ENCODE data around the gene SRSF6. TPM values are rescaled to one million over a fixed set of nuclear protein-coding genes. Genes with fewer than 3 reads are reported as not detected.

Gene SRSF6
- total and polyA plus RNA-seq, 4 donors: 26.7 to 135 (median 91.3) TPM

DNA sequence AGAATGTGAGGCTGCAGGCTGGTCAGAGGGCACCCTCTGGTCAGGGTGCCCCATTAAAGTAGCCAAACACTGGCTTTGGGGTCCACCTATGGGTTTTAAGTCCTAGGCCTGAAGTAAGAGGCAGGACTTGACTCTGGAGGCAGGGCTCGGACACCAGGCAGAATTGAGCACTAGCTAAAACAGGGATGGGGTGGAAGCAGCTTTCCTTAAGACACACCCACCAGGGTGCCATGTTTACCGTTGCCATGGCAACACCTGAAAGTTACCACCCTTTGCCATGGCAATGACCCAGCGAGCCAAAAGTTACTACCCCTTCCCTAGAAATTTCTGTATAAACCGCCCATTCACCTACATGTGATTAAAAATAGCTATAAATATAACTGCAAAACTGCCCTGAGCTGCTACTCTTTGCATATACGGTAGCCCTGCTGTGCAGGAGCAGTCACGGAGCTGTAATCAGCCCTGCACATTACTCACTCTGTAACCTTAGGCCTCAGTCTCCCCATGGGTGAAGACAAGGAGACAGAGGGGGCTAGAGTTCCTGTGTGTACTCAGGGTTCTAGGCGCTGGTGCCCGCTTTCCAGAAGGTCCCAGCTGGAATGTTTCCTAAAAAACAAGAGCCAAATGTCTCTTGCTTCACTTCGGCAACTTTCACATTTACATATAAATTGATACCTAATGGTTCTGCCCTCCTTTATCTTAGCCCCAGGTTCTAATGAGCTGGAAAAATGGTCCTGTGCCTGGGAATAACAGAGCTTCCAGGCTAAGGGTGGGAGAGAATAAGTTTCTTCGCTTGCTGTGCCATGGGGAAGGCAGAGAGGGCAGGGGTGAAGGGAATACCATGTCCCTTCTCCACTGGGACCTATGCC lies 27.2 kb upstream of the SRSF6 start:
- no peaks in the 10 kb centered on the region for H3K36me3 ChIP-seq (ENCODE audit: control insufficient read depth in 1 of 2, insufficient read depth in 2 of 2, low read length in 1 of 2)
- H3K9me3 ChIP-seq (ENCODE audit: control insufficient read depth, low read length): no peaks in the 10 kb centered on the region
- intact Hi-C loops (cut with DNase I): no loop called here
- no peaks in the 10 kb centered on the region for H3K4me1 ChIP-seq (ENCODE audit: control insufficient read depth in 1 of 2, insufficient read depth in 2 of 2, low read length in 2 of 2)
- H3K27ac ChIP-seq (ENCODE audit: low read depth in 1 of 2, low read length in 2 of 2): no peak overlapping the region
- DNase-seq (no peak), ATAC-seq (ENCODE audit: low FRiP score) (no peak)
- H3K27me3 ChIP-seq (ENCODE audit: control insufficient read depth in 1 of 2, insufficient read depth in 2 of 2, low read length in 1 of 2): peaks cover 0 to 3% of the 10 kb centered on the region in 2 donors
- 33 to 41% methylated on average over 10 of the region's 10 CpGs for WGBS, 2 donors
- no peak overlapping the region for H3K4me3 ChIP-seq (ENCODE audit: low read length in 2 of 2)

DNA sequence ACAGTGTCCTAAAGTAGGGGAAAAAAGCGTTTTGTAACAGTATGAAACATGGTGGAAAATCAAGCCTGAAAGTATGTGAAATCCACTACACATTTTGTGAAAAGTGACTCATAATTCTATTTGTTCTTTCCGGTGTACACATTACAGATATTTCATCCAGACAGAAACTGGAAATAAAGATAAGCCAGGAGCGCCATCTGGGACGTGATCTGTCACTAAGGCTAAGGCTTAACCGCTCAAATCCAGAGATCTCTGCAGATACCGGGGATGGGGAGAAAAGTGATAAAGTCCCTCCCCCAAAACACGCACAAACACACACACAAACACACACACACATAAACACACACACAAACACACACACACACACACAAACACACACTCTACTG lies 26.6 kb upstream of the SRSF6 start:
- intact Hi-C loops (cut with DNase I): no loop called here
- Histone ChIP-seq H3K36me3 (ENCODE audit: control insufficient read depth in 1 of 2, insufficient read depth in 2 of 2, low read length in 1 of 2) (no peaks in the 10 kb centered on the region), H3K4me3 (ENCODE audit: low read length in 2 of 2) (no peak overlapping the region), H3K27ac (ENCODE audit: low read depth in 1 of 2, low read length in 2 of 2) (no peak overlapping the region), H3K9me3 (ENCODE audit: control insufficient read depth, low read length) (no peaks in the 10 kb centered on the region), H3K4me1 (ENCODE audit: control insufficient read depth in 1 of 2, insufficient read depth in 2 of 2, low read length in 2 of 2) (no peaks in the 10 kb centered on the region), H3K27me3 (ENCODE audit: control insufficient read depth in 1 of 2, insufficient read depth in 2 of 2, low read length in 1 of 2) (peaks cover 0 to 3% of the 10 kb centered on the region in 2 donors)
- DNase-seq (no peak), ATAC-seq (ENCODE audit: low FRiP score) (no peak)
- 49 to 54% methylated on average over 7 of the region's 7 CpGs for WGBS, 2 donors

DNA sequence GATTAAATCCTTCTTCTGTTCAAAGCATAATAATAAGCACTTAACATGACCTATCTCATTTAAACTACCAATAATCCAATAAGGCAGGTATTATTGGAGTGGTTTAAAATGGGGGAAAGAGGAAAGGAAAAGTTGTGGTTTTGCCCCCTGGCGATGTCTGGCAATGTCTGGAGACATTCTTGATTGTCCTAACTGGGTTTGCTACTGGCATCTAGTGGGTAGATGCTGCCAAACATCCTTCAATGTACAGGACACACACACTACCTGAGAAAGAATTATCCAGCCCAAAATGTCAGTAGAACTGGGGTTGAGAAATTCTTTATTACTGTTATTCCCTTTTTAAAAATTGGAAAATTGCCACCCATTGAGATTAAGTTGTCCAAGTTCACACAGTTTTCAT lies 25.2 kb upstream of the SRSF6 start:
- Histone ChIP-seq H3K4me1 (ENCODE audit: control insufficient read depth in 1 of 2, insufficient read depth in 2 of 2, low read length in 2 of 2) (no peaks in the 10 kb centered on the region), H3K4me3 (ENCODE audit: low read length in 2 of 2) (no peak overlapping the region), H3K9me3 (ENCODE audit: control insufficient read depth, low read length) (no peaks in the 10 kb centered on the region), H3K27me3 (ENCODE audit: control insufficient read depth in 1 of 2, insufficient read depth in 2 of 2, low read length in 1 of 2) (peaks cover 0 to 3% of the 10 kb centered on the region in 2 donors), H3K36me3 (ENCODE audit: control insufficient read depth in 1 of 2, insufficient read depth in 2 of 2, low read length in 1 of 2) (no peaks in the 10 kb centered on the region), H3K27ac (ENCODE audit: low read depth in 1 of 2, low read length in 2 of 2) (no peak overlapping the region)
- WGBS, 2 donors: 74 to 82% methylated on average over 1 of the region's 1 CpG
- no peak for DNase-seq
- intact Hi-C loops (cut with DNase I): no loop called here
- no peak for ATAC-seq (ENCODE audit: low FRiP score)

DNA sequence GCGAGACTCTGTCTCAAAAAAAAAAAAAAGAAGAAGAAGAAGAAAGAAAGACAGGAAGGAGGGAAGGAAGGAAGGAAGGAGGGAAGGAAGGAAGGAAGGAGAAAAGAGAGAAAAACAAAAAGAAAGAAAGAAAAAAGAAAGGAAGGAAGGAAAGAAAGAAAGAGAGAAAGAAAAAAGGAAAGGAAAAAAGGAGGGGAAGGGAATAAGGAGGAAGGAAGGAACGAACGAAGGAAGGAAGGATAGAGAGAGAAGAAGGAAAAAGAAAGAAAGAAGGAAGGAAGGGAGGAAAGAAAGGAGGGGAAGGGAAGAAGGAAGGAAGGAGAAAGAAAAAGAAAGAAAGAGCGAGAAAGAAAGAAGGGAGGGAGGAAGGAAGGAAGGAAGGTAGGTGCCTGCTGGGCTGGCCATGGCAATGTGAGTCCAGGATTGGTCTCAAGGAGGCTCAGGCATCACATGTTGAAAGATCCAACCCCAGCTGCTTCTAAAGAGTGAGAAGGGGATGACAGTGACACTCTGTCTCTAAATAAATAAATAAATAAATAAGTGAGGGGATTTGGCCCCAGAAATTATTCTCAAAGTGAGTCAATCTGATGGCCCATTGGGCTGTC lies 24.3 kb upstream of the SRSF6 start:
- DNase-seq: no peak
- Histone ChIP-seq H3K9me3 (ENCODE audit: control insufficient read depth, low read length) (no peaks in the 10 kb centered on the region), H3K4me3 (ENCODE audit: low read length in 2 of 2) (no peak overlapping the region), H3K27me3 (ENCODE audit: control insufficient read depth in 1 of 2, insufficient read depth in 2 of 2, low read length in 1 of 2) (peaks cover 0 to 3% of the 10 kb centered on the region in 2 donors), H3K4me1 (ENCODE audit: control insufficient read depth in 1 of 2, insufficient read depth in 2 of 2, low read length in 2 of 2) (no peaks in the 10 kb centered on the region), H3K27ac (ENCODE audit: low read depth in 1 of 2, low read length in 2 of 2) (no peak overlapping the region), H3K36me3 (ENCODE audit: control insufficient read depth in 1 of 2, insufficient read depth in 2 of 2, low read length in 1 of 2) (no peaks in the 10 kb centered on the region)
- intact Hi-C loops (cut with DNase I): no loop called here
- WGBS, 2 donors: 89% methylated on average over 4 of the region's 4 CpGs
- ATAC-seq (ENCODE audit: low FRiP score): no peak

DNA sequence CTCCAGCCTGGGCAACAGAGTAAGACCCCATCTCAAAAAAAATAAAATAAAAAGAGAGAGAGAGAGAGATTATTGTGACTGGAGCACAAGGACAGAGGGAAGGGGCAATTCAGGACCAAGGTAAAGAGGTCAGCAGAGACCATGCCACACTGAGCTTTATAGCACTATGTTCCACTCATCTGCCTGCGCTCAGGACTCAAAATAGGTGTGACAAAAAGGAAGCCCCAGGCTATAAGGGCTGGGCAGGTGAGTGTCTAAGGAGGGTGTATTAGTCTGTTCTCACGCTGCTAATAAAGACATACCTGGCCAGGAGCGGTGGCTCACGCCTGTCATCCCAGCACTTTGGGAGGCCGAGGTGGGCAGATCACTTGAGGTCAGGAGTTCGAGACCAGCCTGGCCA lies 23.1 kb upstream of the SRSF6 start:
- intact Hi-C loops (cut with DNase I): no loop called here
- Histone ChIP-seq H3K36me3 (ENCODE audit: control insufficient read depth in 1 of 2, insufficient read depth in 2 of 2, low read length in 1 of 2) (no peaks in the 10 kb centered on the region), H3K9me3 (ENCODE audit: control insufficient read depth, low read length) (peaks cover 3% of the 10 kb centered on the region), H3K4me1 (ENCODE audit: control insufficient read depth in 1 of 2, insufficient read depth in 2 of 2, low read length in 2 of 2) (no peaks in the 10 kb centered on the region), H3K4me3 (ENCODE audit: low read length in 2 of 2) (no peak overlapping the region), H3K27ac (ENCODE audit: low read depth in 1 of 2, low read length in 2 of 2) (no peak overlapping the region), H3K27me3 (ENCODE audit: control insufficient read depth in 1 of 2, insufficient read depth in 2 of 2, low read length in 1 of 2) (peaks cover 0 to 3% of the 10 kb centered on the region in 2 donors)
- 89 to 93% methylated on average over 6 of the region's 6 CpGs for WGBS, 2 donors
- DNase-seq: no peak
- no peak for ATAC-seq (ENCODE audit: low FRiP score)

DNA sequence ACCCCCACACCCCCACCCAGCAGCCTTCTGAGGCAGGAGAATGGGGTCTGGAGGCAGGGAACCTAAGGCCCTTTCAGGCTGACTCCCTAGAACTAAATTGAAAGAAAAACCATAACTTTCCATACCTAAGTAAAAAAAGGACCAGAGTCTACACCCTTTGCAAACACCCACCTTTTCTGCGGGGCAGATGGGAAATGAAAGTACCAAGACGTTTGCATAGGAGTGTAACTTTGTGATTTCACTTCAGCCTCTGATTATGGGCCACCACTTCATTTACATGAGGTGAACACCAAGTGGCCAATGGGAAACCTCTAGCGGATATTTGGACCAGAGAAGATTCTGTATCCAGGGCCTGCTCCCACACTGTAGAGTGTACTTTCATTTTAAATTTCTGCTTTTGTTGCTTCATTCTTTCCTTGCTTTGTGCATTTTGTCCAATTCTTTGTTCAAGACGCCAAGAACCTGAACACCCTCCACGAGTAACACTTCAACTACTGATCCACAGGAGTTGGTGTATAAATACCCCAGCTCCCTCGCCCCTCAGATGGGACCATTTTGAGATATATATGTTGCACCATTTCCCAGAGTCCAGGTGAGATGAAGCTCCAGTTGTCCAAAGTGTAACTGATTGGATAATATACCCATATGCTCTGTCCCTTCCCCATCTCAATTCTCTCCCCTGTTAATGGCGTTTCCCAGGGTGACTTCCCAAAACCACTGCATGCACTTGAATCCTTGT lies 18.9 kb upstream of the SRSF6 start:
- Histone ChIP-seq H3K9me3 (ENCODE audit: control insufficient read depth, low read length) (peaks cover 3% of the 10 kb centered on the region), H3K4me3 (ENCODE audit: low read length in 2 of 2) (no peak overlapping the region), H3K27me3 (ENCODE audit: control insufficient read depth in 1 of 2, insufficient read depth in 2 of 2, low read length in 1 of 2) (peaks cover 0 to 3% of the 10 kb centered on the region in 2 donors), H3K36me3 (ENCODE audit: control insufficient read depth in 1 of 2, insufficient read depth in 2 of 2, low read length in 1 of 2) (no peaks in the 10 kb centered on the region), H3K4me1 (ENCODE audit: control insufficient read depth in 1 of 2, insufficient read depth in 2 of 2, low read length in 2 of 2) (no peaks in the 10 kb centered on the region), H3K27ac (ENCODE audit: low read depth in 1 of 2, low read length in 2 of 2) (no peak overlapping the region)
- DNase-seq (no peak), ATAC-seq (ENCODE audit: low FRiP score) (no peak)
- WGBS, 2 donors: 79 to 83% methylated on average over 7 of the region's 7 CpGs
- intact Hi-C loops (cut with DNase I): no loop called here

DNA sequence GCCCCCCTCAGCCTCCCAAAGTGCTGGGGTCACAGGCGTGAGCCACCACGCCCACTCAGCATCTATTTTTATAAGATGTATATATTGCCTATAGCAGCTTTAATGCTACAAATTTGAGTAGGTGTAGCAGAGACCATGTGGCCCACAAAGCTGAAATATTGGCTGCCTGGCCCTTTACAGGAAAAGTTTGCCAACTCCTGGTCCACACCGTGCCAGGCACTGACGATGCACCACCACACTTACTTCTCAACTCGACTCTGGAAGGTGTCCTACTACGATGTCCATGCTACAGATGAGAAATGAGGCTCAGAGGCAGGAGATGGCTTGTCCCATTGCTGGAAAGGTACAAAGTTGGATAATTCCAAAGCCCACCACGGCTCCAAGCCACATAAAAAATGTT lies 17.2 kb upstream of the SRSF6 start:
- ATAC-seq (ENCODE audit: low FRiP score) (no peak), DNase-seq (no peak)
- H3K27me3 ChIP-seq (ENCODE audit: control insufficient read depth in 1 of 2, insufficient read depth in 2 of 2, low read length in 1 of 2): no peaks in the 10 kb centered on the region
- no peak overlapping the region for H3K4me3 ChIP-seq (ENCODE audit: low read length in 2 of 2)
- H3K4me1 ChIP-seq (ENCODE audit: control insufficient read depth in 1 of 2, insufficient read depth in 2 of 2, low read length in 2 of 2): no peaks in the 10 kb centered on the region
- intact Hi-C loops (cut with DNase I): no loop called here
- 76 to 89% methylated on average over 7 of the region's 7 CpGs for WGBS, 2 donors
- H3K27ac ChIP-seq (ENCODE audit: low read depth in 1 of 2, low read length in 2 of 2): no peak overlapping the region
- H3K36me3 ChIP-seq (ENCODE audit: control insufficient read depth in 1 of 2, insufficient read depth in 2 of 2, low read length in 1 of 2): no peaks in the 10 kb centered on the region
- H3K9me3 ChIP-seq (ENCODE audit: control insufficient read depth, low read length): peaks cover 3% of the 10 kb centered on the region

DNA sequence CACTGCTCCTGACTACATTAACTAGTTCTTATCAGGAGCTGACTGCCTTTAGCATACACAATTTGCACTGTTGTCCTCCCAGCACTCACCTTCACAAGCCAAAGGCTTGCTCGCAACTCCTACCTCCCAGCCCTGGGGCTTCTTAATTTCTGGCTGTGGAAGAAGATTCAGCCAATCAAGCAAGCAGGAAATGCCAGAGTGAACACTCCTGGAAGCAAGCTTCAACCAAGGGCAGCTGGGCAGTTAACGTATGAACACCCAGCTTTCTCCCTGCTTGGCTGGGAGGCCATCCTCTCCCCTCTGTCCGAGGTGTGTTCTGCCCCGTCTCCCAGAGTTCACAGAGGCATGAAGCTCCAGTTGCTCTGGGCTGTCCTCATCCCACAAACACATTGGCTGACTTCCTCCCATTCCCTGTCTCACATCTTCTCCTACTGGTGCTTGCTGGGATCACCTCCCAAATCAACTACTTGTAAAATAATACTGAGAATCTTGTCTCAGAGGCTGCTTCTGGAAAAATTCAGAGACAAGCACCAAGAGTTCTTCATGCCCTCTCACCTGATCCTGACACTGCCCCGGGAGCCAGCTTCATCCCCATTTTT lies 15.3 kb upstream of the SRSF6 start:
- no peaks in the 10 kb centered on the region for H3K36me3 ChIP-seq (ENCODE audit: control insufficient read depth in 1 of 2, insufficient read depth in 2 of 2, low read length in 1 of 2)
- peaks cover 3% of the 10 kb centered on the region for H3K9me3 ChIP-seq (ENCODE audit: control insufficient read depth, low read length)
- 42% methylated on average over 5 of the region's 5 CpGs for WGBS, 2 donors
- no peaks in the 10 kb centered on the region for H3K4me1 ChIP-seq (ENCODE audit: control insufficient read depth in 1 of 2, insufficient read depth in 2 of 2, low read length in 2 of 2)
- no peak overlapping the region for H3K4me3 ChIP-seq (ENCODE audit: low read length in 2 of 2)
- no peak for DNase-seq
- H3K27me3 ChIP-seq (ENCODE audit: control insufficient read depth in 1 of 2, insufficient read depth in 2 of 2, low read length in 1 of 2): no peaks in the 10 kb centered on the region
- no peak overlapping the region for H3K27ac ChIP-seq (ENCODE audit: low read depth in 1 of 2, low read length in 2 of 2)
- intact Hi-C loops (cut with DNase I): no loop called here
- ATAC-seq (ENCODE audit: low FRiP score): no peak

Data from aorta (tissue), 5 donors.